ENCODE data around the gene KDM6B.

DNA sequence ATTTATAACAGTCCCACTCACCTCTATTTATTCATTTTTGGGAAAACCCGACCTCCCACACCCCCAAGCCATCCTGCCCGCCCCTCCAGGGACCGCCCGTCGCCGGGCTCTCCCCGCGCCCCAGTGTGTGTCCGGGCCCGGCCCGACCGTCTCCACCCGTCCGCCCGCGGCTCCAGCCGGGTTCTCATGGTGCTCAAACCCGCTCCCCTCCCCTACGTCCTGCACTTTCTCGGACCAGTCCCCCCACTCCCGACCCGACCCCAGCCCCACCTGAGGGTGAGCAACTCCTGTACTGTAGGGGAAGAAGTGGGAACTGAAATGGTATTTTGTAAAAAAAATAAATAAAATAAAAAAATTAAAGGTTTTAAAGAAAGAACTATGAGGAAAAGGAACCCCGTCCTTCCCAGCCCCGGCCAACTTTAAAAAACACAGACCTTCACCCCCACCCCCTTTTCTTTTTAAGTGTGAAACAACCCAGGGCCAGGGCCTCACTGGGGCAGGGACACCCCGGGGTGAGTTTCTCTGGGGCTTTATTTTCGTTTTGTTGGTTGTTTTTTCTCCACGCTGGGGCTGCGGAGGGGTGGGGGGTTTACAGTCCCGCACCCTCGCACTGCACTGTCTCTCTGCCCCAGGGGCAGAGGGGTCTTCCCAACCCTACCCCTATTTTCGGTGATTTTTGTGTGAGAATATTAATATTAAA is 20.2 kb downstream of the KDM6B start:
- no peak for TF ChIP-seq CTCF (IDR thresholded peaks at IDR 0.05)
- no peak for TF ChIP-seq POLR2A (IDR thresholded peaks at IDR 0.05)
